ENCODE results near the gene MCM9. TPM values are rescaled to one million over a fixed set of nuclear protein-coding genes. Genes with fewer than 3 reads are reported as not detected.

MCM9 gene
- total RNA-seq, 2 experiments from 2014 or later: 18.4 to 21.3 TPM

GRCh38 chr6:118812970-118813369 is 122.0 kb downstream of the MCM9 start:
- Mint-ChIP-seq H3K4me1 (ENCODE audit: low read depth) (peaks cover 53% of the 10 kb centered on the region), H3K36me3 (ENCODE audit: low read depth) (peaks cover 39% of the 10 kb centered on the region), H3K4me3 (no peak overlapping the region), H3K9me3 (peaks cover 14% of the 10 kb centered on the region), H3K27ac (no peak overlapping the region), H3K27me3 (no peaks in the 10 kb centered on the region)
- POLR2A ChIA-PET: no interaction called here
- CTCF ChIA-PET: interaction anchor here (1.0 to 3.0 kb wide), 3 partner anchors 12 to 122 kb away, joined by 3 to 19 read pairs (median 8); partner anchors contain the start of gene MCM9
- no peak for TF ChIP-seq CTCF (IDR thresholded peaks at IDR 0.05)
- intact Hi-C loops (cut with micrococcal nuclease): loop anchor here (5.0 kb wide), 1 partner anchor 79 kb away; the partner anchor contains the start of gene ASF1A
- ATAC-seq: no peak
- peak; percentile 15 for DNase-seq

GRCh38 chr6:118810420-118811027 is 124.4 kb downstream of the MCM9 start:
- Mint-ChIP-seq H3K4me3 (peak overlapping the region; percentile 20), H3K27me3 (no peaks in the 10 kb centered on the region), H3K4me1 (ENCODE audit: low read depth) (peaks cover 57% of the 10 kb centered on the region), H3K9me3 (peaks cover 11% of the 10 kb centered on the region), H3K36me3 (ENCODE audit: low read depth) (peaks cover 33% of the 10 kb centered on the region), H3K27ac (peak overlapping the region; percentile 93)
- DNase-seq (peak; percentile 89), ATAC-seq (peak; percentile 95)
- no peak for TF ChIP-seq CTCF (IDR thresholded peaks at IDR 0.05)
- CTCF ChIA-PET: interaction anchor here (0.6 to 3.4 kb wide), 4 partner anchors 10 to 528 kb away, joined by 3 to 28 read pairs (median 4); no protein-coding TSS in a partner anchor
- POLR2A ChIA-PET: interaction anchor here (1.5 kb wide), 1 partner anchor 11 kb away, joined by 3 read pairs; no protein-coding TSS in a partner anchor
- intact Hi-C loops (cut with micrococcal nuclease): loop anchor here (5.0 kb wide), 1 partner anchor 82 kb away; the partner anchor contains the start of gene ASF1A

- ATAC-seq (peak; percentile 57), DNase-seq (peak; percentile 59)
- Mint-ChIP-seq H3K27me3 (no peaks in the 10 kb centered on the region), H3K36me3 (ENCODE audit: low read depth) (peaks cover 25% of the 10 kb centered on the region), H3K27ac (peak overlapping the region; percentile 93), H3K4me1 (ENCODE audit: low read depth) (peaks cover 52% of the 10 kb centered on the region), H3K4me3 (no peak overlapping the region), H3K9me3 (peaks cover 11% of the 10 kb centered on the region)
- CTCF ChIA-PET: interaction anchor here (0.6 to 3.4 kb wide), 10 partner anchors 8 to 524 kb away, joined by 3 to 28 read pairs (median 4); no protein-coding TSS in a partner anchor
- POLR2A ChIA-PET: interaction anchor here (0.7 to 1.3 kb wide), 6 partner anchors 36 to 125 kb away, joined by 3 to 4 read pairs (median 3); partner anchors contain the start of gene ASF1A
- intact Hi-C loops (cut with micrococcal nuclease): loop anchor here (10.0 kb wide), 2 partner anchors 244 to 524 kb away; no protein-coding TSS in a partner anchor
- no peak for TF ChIP-seq CTCF (IDR thresholded peaks at IDR 0.05)
Observed at GRCh38 chr6:118808793-118809638, 125.9 kb downstream of the MCM9 start.

- CTCF ChIA-PET: interaction anchor here (0.8 to 2.2 kb wide), 3 partner anchors 27 to 517 kb away, joined by 3 to 10 read pairs (median 4); no protein-coding TSS in a partner anchor
- Mint-ChIP-seq H3K4me1 (ENCODE audit: low read depth) (peaks cover 28% of the 10 kb centered on the region), H3K4me3 (no peak overlapping the region), H3K27me3 (no peaks in the 10 kb centered on the region), H3K36me3 (ENCODE audit: low read depth) (peaks cover under 1% of the 10 kb centered on the region), H3K27ac (no peak overlapping the region), H3K9me3 (no peaks in the 10 kb centered on the region)
- intact Hi-C loops (cut with micrococcal nuclease): loop anchor here (10.0 kb wide), 2 partner anchors 239 to 519 kb away; no protein-coding TSS in a partner anchor
- POLR2A ChIA-PET: no interaction called here
- no peak for DNase-seq
- TF ChIP-seq CTCF (IDR thresholded peaks at IDR 0.05): no peak
- no peak for ATAC-seq
Observed at GRCh38 chr6:118804091-118804490, 130.9 kb downstream of the MCM9 start.

Data from activated CD8-positive, alpha-beta T cell treated with anti-CD3 and anti-CD28 coated beads for 36 hours (primary cell).